CD4-positive, alpha-beta T cell treated with Interleukin-6 for 4 hours (primary cell): Measurements from ENCODE around the gene TMEM184A.
A peak's percentile ranks its signal among the peaks of the same experiment; 100 is the strongest.

Experiments used
- DNase-seq: peaks from one replicate; pipeline ENCODE4 v3.0.0-alpha.2; 2020; ENCODE audit warnings: mixed read lengths

Gene TMEM184A

DNA sequence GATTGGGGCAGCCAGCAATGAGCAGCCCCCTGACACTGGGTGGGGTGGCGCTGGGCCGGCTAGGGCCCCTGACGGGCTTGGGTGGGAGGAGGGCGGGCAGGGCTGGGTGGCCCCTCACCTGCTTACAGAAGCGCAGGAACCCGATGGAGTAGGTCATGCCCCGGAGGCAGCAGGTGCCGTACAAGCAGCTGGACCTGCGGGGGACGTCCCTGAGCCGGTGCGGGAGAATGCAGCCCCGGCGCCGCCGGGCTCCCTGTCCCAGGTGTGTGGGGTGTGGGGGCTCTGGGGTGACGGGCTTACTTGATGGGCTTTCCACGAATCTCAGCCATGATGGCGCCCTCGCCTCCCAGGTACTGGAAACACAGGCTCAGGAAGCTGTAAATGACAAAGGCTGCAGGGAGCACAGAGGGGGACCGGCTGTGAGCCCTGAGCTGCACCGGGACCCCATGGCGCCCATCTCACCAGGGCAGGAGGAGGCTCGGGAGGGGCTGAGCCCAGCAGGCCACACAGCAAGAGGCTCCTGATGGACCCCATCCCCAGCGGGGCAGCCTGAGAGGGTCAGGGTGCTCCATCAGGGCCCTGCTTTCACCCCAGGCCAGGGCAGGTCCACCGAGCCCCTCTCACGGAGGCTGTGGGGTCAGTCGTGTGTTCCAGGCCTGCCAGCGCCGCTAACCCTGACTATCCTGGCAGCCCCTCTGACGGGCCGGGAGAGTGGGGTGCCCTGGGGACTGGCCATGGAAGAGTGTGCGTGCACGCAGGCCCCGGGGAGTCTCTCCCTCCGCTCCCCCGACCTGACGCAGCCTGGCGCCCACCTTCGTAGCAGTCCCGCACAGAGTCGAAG lies 5.8 kb downstream of the TMEM184A start:
- DNase-seq: no peak

DNA sequence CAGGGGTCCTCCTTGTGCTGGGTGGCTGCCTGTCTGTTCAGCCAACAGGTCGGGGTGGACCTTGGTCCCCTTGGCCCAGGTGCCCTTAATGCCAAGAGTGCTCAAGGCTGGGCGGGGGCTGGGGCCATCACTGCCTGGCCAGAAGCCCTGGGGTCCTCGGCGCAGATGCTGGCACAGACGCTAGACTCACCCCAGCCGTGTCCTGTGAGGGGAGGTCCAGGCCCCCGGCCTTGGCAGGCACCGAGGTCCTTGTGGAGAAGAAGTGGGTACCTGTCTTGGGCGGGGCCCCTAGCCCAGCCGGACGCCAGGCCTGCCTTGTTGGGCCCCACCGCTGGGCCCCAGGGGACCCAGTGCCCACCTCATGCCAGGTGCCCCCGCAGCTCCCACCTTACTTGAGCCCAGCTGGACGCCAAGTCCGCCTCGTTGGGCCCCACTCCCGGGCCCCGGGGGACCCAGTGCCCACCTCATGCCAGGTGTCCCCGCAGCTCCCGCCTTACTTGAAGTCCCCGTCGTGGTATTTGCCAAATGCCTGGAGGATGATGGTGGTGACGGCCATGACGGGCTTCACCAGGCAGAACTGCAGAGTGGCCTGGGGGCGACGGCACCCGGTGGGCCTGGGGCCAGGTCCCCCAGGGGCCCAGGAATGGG lies 6.5 kb downstream of the TMEM184A start:
- DNase-seq: no peak

DNA sequence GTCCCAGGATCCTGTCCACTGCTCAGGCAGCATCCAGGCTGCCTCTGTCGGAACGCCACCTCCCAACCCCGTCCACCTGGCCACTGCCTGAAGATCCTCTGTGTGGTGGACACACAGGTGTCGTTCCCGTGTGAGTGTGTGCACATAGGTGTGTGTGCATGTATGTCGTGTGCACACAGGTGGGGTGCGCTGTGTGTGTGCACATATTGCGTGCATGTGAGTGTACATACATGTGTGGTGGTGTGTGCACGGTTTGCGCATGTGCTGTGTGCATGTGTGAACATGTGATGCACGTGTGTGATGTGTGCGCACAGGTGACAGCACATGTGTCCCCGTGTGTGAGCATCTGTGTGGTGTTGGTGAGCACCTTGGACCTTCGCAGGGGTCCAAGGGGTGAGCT lies 7.1 kb downstream of the TMEM184A start:
- no peak for DNase-seq

DNA sequence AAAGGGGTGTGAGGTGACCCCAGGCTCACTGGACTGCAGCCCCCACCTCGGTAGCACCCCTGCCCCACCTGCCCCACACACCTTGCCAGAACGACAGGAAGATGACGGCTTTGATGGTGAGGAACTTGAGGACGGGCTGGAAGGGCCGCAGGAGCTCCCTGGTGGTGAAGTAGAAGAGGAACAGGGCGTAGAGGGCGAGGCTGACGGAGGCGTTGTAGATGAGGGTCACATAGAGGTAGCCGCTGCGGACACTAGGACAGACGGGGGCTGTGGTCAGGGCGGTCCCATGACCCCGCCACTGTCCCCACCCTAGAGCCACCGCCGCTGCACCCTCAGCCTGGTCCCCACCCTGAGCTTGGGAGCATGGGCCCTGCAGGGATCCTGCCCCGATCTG lies 7.6 kb downstream of the TMEM184A start:
- DNase-seq: peak; percentile 52

DNA sequence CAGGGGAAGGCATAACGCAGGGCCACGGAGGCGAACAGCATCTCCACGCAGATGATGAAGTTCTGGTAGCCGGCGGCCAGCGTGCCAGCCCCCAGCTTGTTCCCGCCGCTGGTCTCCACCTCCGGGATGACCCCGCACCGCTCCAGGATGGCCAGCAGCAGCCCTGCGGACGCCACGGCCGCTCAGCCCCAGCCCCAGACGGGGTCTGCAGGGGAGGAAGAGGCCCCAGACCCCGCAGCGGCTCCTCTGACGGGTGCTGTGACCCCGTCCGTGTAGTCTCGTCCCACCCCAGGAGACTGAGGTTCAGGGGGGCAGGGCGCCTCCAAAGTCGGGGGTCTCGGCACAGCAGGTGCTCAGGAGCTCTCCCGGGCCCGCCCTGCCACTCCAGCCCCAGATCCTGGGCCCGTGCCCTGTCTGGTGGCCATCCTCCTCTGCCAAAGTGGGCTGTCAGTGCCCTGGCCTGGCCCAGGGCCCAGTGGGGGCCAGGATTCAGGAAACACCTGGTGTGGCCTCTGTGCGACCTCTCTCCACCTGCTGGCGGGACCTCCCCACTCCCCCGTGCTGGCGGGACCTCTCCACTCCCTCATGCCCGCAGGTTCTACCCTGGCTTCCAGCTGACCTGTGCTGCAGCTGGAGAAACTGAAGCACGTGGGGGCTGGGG lies 8.1 kb downstream of the TMEM184A start:
- no peak for DNase-seq

DNA sequence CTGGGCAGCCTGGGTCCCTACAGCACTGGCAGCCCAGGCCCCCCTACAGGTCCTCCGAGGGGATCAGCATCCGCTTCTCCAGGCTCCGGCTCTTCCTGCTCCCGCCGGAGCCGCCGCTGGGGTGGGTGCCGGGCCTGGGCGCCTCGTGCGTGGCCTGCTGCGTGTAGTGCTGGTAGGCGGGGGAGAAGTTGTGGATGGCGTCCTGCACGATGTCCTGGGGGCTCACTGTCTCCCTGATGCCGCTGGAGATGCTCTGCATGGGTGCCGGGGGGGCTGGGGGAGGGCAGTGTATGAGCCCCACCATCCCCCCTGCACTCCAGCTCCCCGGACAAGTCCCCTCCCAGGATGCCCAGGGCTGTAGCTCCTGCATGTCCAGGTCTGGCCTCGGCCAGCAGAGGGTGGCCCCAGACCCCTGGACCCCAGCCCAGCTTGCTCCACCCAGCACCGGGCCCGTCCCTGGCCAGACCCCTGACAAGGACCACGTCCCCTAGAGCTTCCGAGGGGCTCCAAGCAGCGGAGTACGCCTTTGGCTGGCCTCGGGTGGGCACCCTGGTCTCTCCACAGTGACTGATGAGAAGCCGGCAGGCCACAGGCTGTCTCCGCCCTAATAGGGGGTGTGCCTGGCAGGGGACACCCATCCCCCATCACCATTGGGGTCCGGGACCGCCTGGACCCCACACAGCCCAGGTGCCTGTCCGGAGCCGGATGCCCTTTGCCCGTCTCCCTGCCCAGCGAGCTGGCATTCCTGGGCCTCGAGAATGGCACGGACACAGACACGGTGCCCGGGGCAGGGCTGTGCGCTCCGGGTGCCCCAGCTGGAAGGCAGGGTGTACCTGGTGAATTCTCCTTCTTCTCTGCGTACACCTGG lies 8.9 kb downstream of the TMEM184A start:
- no peak for DNase-seq

DNA sequence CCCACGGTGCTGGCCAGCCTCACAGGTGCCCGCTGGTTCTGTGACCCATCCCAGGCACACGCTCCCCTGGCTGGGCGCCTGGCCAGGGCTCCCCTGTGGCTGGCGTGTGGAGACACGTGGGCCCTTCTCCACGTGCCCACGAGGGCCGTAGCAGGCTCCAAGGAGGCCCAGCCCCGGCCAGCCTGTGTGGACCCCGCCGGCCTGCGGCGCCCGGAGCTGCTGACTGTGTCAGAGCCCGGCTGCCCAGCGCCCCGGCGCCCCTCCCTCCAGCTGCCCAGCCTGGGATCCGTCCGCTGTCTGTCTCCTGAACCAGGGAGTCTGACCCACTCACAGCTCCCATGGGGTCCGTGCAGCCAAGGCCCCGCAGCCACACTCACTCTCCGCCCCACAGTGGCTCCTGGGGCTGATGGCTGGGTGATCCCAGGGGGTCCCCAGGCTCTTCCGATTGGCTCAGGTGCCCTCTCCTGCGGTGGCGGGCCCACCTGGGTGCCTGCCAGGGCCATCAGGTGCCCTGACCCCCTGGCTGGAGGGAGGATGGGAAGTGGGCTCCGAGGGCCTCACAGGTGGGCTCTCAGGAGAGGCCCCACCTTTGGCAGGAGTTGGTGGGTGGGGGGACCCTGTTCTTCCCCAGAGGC lies 9.6 kb downstream of the TMEM184A start:
- no peak for DNase-seq

DNA sequence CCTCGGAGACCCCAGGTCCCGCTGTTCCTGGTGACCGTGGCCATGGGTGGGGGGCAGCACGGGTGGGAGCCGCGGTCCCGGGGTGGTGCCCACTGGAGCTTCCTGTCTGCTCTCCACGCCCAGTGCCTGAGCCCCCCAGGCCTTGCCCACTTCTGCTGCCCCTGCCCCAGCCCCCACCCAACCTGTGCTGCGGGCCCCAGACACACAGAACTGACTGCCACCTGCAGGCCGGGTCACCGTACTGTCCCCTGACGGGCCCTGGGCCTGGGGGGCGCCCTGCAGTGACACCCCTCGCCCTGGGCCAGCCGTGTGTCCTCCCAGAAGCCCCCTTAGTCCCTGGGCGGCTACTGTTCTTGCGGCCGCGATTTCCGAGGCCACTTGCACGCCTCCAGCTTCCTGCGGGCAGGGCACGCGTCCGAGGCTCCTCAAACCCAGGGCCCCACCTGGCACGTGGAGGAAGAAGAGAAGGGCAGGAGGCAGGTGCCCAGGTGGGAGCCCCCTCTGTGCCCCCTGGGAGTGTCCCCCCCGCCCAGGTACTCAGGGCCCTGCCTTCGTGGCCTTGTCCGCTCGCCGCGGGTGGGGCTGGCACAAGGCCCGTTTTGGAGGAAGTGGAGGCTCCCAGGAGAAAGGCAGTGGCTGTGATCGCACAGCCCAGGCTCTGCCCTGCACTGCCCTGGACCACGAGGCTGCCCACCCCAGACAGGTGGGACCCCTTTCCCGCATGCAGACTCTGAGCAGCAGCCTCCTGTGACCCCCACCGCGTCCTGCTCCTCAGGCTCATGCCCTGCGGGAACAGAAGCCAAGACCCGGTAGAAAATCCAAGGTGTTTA lies 10.4 kb downstream of the TMEM184A start:
- no peak for DNase-seq

DNA sequence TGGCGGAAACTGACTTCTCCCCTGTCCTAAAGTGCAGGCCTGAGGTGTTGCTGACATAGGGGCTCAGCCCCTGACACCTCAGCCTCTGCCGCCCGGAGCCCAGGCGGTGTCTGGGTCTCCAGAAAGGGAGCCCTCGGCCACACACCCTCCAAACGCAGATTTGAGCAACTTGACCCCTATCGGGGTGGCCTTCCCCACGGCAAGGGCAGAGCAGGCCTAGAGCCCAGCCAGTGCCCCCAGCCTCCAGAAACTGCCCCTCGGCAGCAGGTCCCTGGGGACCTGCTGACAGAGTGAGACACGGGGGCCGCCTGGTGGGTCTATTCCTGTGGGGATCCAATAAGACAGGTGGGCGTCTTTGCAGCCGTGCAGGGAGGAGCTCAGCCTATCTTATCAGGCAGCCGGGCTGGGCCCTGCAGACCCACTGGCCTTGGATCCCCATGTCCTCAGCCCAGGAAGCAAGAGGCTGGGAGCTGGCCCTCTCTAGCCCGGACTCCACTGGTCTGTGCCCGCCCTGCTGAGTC lies 11.0 kb downstream of the TMEM184A start:
- DNase-seq: no peak

DNA sequence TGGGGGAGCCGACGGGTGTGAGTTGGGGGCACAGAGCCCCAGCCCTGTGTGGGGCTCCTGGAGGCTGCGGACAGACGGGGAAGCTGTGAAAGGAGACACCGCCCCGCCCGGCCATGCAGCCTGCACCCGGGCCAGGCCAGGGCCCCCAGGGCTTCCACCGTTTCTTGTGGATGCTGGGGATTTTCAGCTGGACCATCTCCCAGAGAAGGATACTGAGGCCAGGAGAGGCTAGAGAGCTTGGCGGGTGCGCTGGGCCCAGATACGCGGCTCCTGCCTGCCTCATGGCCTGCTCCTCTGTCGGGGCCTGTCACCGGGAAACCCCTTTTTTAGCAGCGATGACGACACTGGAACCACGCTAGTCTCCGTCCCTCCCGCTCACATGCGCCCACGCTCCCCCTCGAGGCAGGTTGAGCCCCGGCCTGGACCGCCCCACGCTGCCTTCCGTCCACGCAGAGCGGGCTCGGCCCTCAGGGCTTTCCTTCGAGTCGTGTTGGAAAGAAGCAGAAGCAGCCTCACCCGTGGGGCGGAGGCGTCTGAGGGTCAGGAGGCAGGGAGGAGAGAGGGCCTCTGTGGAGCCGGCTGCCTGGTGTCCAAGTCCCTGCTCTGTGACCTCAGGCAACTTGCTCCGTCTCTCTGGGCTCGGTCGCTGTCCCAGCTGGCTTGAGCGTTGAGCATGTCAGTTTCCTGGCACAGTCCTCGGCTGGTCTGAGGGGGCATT lies 11.7 kb downstream of the TMEM184A start:
- DNase-seq: no peak

DNA sequence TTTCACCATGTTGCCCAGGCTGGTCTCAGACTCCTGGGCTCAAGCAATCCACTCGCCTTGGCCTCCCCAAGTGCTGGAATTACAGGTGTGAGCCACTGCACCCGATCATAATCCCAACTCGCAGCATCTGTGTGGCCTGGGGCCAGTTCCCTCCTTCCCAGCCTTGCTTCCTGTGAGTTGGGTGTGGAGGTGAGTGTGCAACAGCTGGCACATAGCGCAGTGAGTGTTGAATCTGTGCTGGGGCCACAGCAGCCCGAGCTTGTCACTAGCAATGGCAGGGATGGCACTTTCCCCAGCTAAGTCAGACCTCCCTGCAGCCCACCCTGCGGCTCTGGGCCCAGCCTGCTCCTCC lies 12.2 kb downstream of the TMEM184A start:
- DNase-seq: no peak

DNA sequence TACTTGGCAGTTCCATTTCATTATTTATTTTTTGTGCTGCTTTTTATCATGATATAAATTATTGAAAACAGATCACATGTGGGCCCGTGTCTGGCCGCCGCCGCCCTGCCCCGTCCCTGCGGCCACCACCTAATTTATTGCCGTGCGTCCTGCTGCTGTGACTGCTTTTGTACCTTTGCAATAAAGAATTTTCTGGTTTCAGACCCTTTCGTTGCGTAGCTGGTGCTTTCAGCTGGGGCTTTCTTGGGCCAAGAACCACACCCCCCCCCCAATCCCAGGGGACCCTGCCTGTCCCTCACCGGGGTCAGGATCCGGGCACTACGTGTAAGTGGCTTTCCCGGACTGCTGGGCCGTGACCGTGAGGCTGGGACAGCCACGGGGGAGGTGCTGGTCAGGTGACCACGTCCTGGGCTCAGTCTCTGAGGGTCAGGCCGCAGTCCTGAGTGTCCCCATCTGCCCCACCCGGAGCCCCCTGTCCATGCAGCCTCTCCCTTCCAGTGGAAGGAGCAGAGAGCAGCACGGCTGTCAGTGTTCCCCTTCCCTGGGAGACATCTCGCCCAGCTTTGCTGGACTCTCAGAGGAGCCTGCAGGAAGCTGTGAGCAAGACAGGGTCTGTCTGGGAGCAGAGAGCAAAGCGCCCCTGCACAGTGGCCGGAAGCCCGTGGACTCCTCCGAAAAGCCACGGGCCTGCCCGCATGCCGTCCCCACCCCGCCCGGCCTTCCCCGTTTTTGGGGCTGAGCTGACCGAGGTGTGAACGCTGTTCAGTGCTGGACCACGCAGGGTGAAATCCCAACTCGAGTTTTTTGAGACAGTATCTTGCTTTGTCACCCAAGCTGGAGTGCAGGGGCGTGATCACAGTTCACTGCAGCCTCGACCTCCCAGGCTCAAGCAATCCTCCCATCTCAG lies 12.9 kb downstream of the TMEM184A start:
- no peak for DNase-seq

DNA sequence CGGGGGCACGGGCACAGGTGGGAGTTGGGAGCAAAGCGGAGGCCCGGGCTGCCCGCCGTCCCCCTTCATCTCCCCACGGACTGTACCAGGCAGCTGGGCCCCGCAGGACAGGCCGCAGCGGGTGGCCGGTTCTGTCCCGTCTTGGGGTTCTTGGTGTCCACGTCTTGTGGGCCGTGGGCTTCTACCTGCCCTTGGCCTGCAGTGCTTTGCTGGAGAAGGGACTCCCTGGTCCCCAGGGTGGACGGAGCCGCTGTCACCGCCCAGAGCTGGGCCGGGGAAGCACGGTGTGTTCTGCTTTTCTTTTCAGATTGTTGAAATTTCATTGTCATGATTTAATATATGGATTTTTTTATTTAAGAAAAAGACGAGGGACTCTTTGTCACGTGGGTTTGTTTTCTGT lies 13.7 kb downstream of the TMEM184A start:
- no peak for DNase-seq

DNA sequence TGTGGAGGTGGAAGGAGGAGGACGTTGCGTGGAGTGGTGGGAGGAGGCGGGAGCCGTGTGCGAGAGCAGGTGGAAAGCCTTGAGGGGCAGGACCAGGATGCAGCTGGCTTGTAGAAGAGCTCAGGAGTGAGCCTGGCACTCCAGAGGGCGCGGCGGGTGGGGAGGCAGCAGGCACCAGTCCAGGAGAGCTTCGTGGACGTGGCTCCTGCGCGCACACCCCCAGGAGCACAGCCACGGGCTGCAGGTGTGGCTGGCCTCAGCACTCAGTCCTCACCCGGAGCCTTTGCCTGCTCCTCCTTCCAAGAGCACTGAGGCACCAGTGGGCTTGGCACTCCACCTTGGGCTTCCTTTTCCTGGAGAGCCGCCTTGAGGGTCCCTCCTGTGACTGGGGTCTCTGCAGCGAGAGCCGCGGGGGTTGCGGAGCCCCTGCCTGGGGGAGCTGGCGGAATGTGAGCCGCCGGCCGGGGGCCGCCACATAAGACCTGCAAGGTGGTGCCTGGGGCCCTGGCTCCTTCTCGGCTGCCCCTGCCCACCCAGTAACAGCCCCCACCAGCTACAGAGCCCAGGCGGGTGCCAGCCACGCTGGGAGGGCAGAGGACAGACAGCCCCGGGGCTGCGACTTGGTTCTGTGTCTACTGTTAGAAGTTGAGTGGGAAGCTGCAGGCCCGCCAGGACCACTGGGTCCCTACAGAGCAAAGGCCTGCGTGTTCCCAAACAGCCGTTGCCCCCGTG lies 14.4 kb downstream of the TMEM184A start:
- DNase-seq: no peak

DNA sequence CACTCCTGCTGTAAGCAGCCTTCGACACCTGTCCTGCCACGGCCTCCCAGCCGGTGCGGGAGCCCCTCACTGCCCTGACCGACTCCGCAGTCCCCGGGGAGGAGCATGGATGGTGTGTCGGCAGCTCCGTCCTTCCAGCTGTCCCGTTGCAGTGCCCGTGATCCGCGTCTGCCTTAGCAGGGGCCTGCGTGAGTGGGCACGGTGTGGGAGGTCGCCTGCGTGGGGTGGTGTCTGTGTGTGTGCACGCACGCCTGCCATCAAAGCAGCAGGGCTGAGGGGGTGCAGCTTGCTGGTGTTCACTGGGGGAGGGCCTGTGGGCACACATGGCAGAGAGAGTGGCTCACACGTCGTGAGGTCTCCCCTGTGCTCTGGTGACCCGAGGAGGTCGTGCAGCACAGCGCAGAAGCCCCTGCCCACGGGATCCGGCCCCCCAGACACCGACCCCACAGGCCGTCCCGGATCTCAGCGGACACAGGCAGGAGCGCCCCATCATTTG lies 15.2 kb downstream of the TMEM184A start:
- no peak for DNase-seq

DNA sequence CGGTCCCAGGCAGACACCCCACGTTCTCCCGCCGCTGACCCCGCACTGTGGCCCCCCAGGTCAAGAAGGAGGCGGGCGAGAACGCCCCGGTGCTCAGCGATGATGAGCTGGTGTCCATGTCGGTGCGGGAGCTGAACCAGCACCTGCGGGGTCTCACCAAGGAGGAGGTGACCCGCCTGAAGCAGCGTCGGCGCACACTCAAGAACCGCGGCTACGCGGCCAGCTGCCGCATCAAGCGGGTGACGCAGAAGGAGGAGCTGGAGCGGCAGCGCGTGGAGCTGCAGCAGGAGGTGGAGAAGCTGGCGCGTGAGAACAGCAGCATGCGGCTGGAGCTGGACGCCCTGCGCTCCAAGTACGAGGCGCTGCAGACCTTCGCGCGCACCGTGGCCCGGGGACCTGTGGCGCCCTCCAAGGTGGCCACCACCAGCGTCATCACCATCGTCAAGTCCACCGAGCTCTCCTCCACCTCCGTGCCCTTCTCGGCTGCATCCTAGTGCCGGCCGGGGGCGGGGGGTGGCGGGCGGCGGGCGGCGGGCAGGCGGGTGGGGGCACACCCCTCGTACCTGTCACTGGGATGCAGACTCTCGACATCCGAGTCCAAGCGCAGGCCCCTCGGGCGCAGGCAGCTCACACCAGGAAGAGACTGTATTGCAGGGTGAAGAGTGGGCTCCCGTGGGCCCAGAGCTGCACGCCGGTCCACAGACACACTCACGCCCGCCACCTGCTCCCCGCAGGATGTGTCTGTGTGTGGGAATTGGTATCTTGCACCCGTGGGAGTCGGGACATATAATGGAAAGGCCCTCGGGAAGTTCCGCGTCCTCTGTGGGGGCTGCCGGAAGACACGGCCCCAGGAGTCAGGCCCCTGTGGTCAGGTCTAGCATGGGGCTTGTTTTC lies 15.9 kb downstream of the TMEM184A start:
- DNase-seq: no peak

DNA sequence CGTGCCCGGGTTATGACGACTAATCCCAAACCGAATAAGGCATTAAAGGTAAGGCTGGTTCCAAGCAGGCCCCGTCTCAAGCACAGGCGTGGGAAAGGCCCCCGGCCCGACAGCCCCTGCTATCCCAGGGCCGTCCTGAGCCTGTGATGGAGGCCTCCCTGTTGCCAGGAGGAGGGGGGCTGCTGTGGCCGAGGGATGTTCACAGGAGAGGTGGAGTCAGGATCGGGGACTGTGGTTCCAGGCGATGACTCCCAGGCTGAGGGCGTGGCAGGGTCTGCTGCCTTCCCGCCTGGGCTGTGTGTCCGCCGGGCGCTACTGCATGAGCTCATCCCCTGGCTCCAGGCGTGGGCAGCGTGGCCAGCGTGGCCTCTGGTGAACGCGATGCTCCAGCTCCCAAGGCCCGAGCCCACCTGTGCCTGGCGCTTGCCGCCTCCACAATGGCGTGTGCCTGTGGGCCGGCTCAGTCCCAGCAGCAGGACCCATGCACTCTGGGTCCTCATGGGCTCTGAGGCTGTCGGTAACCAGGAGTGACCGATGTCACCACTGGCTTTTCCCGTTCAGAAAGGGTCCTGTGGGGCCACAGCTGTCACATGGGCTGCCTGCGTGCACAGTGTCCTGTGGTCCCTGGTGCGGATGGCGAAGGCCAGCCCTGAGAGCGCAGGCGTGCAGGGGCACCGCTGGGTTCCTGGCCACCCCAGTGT lies 16.7 kb downstream of the TMEM184A start:
- DNase-seq: no peak
